Hematopoietic multipotent progenitor cell treated with erythropoietin and hydrocortisone succinate and interleukin-3 and kit ligand, for 15 days (in vitro differentiated cells): ENCODE measurements around the gene PPM1M.
"Not testable (repeated sequence)": the region's sequence is repeated elsewhere in the genome, so short reads cannot be mapped to it uniquely, and the experiment has no call there.

Experiments
- DNase-seq: peaks from one replicate; pipeline ENCODE4 v3.0.0-alpha.2; 2015; ENCODE audit warnings: low spot score

Gene PPM1M

GRCh38 chr3:52277972-52278509 lies 32.5 kb downstream of the PPM1M start:
- peak; percentile 74 for DNase-seq

- DNase-seq, result peak; percentile 96
Observed at GRCh38 chr3:52278510-52279069, 33.0 kb downstream of the PPM1M start, which contains the start of gene WDR82. Gene WDR82, minus strand, starts transcription at chr3:52278649. Its CDS starts 288 bp downstream, at chr3:52278361.

- no peak for DNase-seq
Observed at GRCh38 chr3:52279596-52279995, 34.0 kb downstream of the PPM1M start.

GRCh38 chr3:52280050-52280461 lies 34.5 kb downstream of the PPM1M start:
- DNase-seq, result no peak

- no peak for DNase-seq
Observed at GRCh38 chr3:52281981-52282801, 36.6 kb downstream of the PPM1M start.

- DNase-seq, result no peak
Observed at GRCh38 chr3:52283306-52283705, 37.7 kb downstream of the PPM1M start.

GRCh38 chr3:52284051-52284450 lies 38.5 kb downstream of the PPM1M start:
- DNase-seq, result not testable (repeated sequence)

- no peak for DNase-seq
Observed at GRCh38 chr3:52286777-52287110, 41.2 kb downstream of the PPM1M start.

GRCh38 chr3:52288674-52289073 lies 43.1 kb downstream of the PPM1M start:
- no peak for DNase-seq

GRCh38 chr3:52289338-52289746 lies 43.8 kb downstream of the PPM1M start:
- DNase-seq, result peak; percentile 34

GRCh38 chr3:52289747-52290595 lies 44.4 kb downstream of the PPM1M start:
- DNase-seq, result no peak

- DNase-seq, result no peak
Observed at GRCh38 chr3:52290596-52291507, 45.3 kb downstream of the PPM1M start.

- peak; percentile 40 for DNase-seq
Observed at GRCh38 chr3:52291508-52292181, 46.1 kb downstream of the PPM1M start.

GRCh38 chr3:52292247-52293065 lies 46.9 kb downstream of the PPM1M start:
- no peak for DNase-seq

GRCh38 chr3:52293491-52294319 lies 48.1 kb downstream of the PPM1M start:
- no peak for DNase-seq

GRCh38 chr3:52294320-52295150 lies 49.0 kb downstream of the PPM1M start:
- DNase-seq, result no peak

- no peak for DNase-seq
Observed at GRCh38 chr3:52295671-52296208, 50.2 kb downstream of the PPM1M start.
